MCF 10A (cell line): ENCODE results near the gene MACROH2A1. TPM values are rescaled to one million over a fixed set of nuclear protein-coding genes. Genes with fewer than 3 reads are reported as not detected.

Experiments
- BruUV-seq: library from RNA; stranded (reverse); fragments of 400-500 nt; replicated peaks from 2 replicates; lab custom pipeline; 2021; lab: Mats Ljungman, UMichigan
- CTCF ChIA-PET: fragments of 300-600 bp; sonication (Branson Sonifier 250); formaldehyde crosslinking; extraction: SDS; loops from one replicate; lab custom pipeline; 2021; ENCODE audit warnings: antibody characterized with exemption, inconsistent platforms; lab: Yijun Ruan, JAX
- POLR2A ChIA-PET: fragments of 300-600, 350-650 bp; sonication (Branson Sonifier 250); formaldehyde crosslinking; extraction: SDS; loops from one replicate; lab custom pipeline; 2020; ENCODE audit warnings: antibody characterized with exemption, inconsistent platforms; lab: Yijun Ruan, JAX
- DNase-seq: peaks from one replicate; pipeline ENCODE4 v3.0.0-alpha.2; 2018; ENCODE audit not compliant: unreplicated experiment
- H3K27ac Mint-ChIP-seq: one replicate; pipeline ENCODE4 v1.8.0; 2022; ENCODE audit warnings: mild to moderate bottlenecking, low read depth, mixed read lengths; ENCODE audit not compliant: unreplicated experiment
- H3K27me3 Mint-ChIP-seq: one replicate; pipeline ENCODE4 v1.8.0; 2022; ENCODE audit warnings: mixed read lengths; ENCODE audit not compliant: insufficient read depth, unreplicated experiment
- H3K36me3 Mint-ChIP-seq: one replicate; pipeline ENCODE4 v1.8.0; 2022; ENCODE audit warnings: mild to moderate bottlenecking, moderate library complexity, mixed read lengths; ENCODE audit not compliant: insufficient read depth, unreplicated experiment
- H3K4me1 Mint-ChIP-seq: one replicate; pipeline ENCODE4 v1.8.0; 2022; ENCODE audit warnings: mixed read lengths; ENCODE audit not compliant: insufficient read depth, unreplicated experiment
- H3K4me3 Mint-ChIP-seq: one replicate; pipeline ENCODE4 v1.8.0; 2022; ENCODE audit warnings: mild to moderate bottlenecking, moderate library complexity, mixed read lengths; ENCODE audit not compliant: unreplicated experiment
- H3K9me3 Mint-ChIP-seq: one replicate; pipeline ENCODE4 v1.8.0; 2022; ENCODE audit warnings: mixed read lengths; ENCODE audit not compliant: unreplicated experiment
- CTCF ChIP-seq: fragments of 200-600 bp; IDR thresholded peaks from one replicate; pipeline ENCODE4 v1.8.0; 2022; ENCODE audit warnings: antibody characterized with exemption, mild to moderate bottlenecking; ENCODE audit not compliant: unreplicated experiment
- intact Hi-C: fragments of 100-400 bp; cut with micrococcal nuclease; formaldehyde crosslinking; loops from 2 replicates; pipeline ENCODE4 v1.14.1; 2022
- total RNA-seq: library from RNA; stranded (reverse); gene quantifications from 2 replicates; pipeline ENCODE4 v1.2.3, GENCODE V29; 2022

The MACROH2A1 gene
- total RNA-seq, 1 experiment from 2014 or later = 306 TPM

- H3K9me3 Mint-ChIP-seq = no peaks in the 10 kb centered on the region
- no peak for DNase-seq
- CTCF ChIA-PET = interaction anchor here (0.9 to 7.6 kb wide), 5 partner anchors 10 to 117 kb away, joined by 3 to 60 read pairs (median 6); no protein-coding TSS in a partner anchor
- no peaks in the 10 kb centered on the region for H3K27me3 Mint-ChIP-seq
- intact Hi-C loops = no loop called here
- POLR2A ChIA-PET = no interaction called here
- TF ChIP-seq CTCF = no peak
- H3K27ac Mint-ChIP-seq = no peak overlapping the region
- no peak overlapping the region for H3K4me3 Mint-ChIP-seq
- H3K36me3 Mint-ChIP-seq = no peaks in the 10 kb centered on the region
- BruUV-seq = no TSS peak
- H3K4me1 Mint-ChIP-seq = peaks cover 10% of the 10 kb centered on the region
Measured at GRCh38 chr5:135435467-135436330, 36.7 kb upstream of the MACROH2A1 start.

DNA sequence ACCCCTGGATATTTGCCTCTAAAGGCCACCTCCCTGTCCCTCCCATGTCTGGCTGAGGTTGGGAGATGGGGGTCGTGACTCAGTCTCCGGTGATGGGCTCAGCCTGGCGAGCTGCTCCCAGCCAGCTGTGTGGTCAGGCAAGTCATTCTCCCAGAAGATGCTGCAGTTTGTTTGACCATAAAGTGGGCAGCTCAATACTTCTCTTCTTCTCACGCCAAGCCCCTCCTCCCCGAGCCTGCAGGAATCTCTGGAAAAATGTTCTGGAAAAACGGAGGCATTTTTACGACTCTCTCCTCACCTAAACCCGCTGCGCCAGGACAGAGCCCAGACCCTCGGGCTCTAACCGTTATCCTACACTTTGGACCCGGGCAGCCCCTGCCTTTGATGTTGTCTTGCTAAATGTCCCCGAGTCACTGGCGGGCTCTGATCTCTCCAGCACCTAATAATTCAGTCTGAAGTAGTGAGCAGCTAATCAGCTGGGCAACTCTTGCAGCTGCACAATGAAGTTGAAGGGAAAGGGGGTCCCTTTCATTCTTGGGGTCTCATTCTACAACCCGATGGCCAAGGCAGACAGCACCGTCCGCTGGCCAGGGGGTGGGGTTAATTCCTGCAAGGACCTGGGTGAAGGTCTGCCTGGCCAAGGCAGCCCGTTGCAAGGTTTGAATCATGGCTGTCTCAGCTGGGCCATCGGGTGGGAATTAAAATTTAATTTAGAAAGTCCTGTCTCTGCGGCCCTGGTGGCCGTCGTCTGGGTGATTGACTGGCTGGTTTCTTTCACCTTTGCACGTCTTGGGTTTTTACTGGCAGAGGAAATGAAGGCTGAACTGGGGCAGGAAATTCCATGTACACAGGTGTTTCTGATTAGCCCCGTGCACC lies 35.8 kb upstream of the MACROH2A1 start:
- H3K27me3 Mint-ChIP-seq = no peaks in the 10 kb centered on the region
- TF ChIP-seq CTCF = no peak
- POLR2A ChIA-PET = interaction anchor here (1.5 to 1.7 kb wide), 2 partner anchors 10 to 36 kb away, joined by 5 to 6 read pairs; partner anchors contain the start of gene MACROH2A1
- no peak overlapping the region for H3K27ac Mint-ChIP-seq
- no TSS peak for BruUV-seq
- CTCF ChIA-PET = interaction anchor here (0.8 to 3.0 kb wide), 3 partner anchors 10 to 131 kb away, joined by 3 to 17 read pairs (median 5); no protein-coding TSS in a partner anchor
- DNase-seq = no peak
- H3K4me3 Mint-ChIP-seq = no peak overlapping the region
- H3K4me1 Mint-ChIP-seq = peaks cover 10% of the 10 kb centered on the region
- H3K36me3 Mint-ChIP-seq = no peaks in the 10 kb centered on the region
- intact Hi-C loops = no loop called here
- no peaks in the 10 kb centered on the region for H3K9me3 Mint-ChIP-seq

DNA sequence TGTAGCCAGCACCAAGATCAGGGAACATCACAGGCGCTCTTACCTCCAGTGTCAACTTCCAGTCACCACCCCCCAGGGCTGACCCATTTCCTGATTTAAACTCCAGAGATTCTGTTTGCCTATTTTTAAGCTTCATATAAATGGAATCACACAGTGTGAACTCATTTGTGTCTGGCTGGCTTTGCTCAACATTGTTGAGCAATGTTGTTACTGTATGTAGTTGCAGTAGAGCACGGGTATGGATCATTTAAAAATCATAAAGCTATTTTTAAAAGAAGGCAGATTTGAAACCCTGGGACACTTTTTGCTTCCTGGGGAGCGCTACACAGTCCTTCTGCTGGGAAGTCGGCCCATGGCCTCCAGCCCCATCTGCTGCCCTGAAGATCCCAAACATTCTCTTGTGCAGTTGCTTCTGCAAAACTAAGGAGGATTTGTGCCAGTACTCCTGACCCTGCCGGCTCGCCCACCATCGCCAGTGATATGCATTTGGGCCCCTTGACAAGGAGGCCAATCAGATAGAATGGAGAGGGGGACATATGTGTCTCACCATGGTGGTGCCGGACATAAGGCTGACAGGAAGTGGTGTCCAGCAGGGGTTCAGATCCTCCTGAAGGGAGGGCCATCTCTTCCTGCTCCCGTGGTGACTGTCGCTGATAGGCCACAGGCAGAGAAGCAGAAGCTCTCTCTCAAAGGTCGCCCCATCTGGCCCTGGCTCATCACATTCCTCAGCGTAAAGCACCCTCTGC lies 34.8 kb upstream of the MACROH2A1 start:
- POLR2A ChIA-PET = interaction anchor here (1.2 to 1.7 kb wide), 3 partner anchors 9 to 35 kb away, joined by 3 to 6 read pairs (median 5); partner anchors contain the start of gene MACROH2A1
- Mint-ChIP-seq H3K9me3 (peaks cover under 1% of the 10 kb centered on the region), H3K36me3 (no peaks in the 10 kb centered on the region), H3K27me3 (no peaks in the 10 kb centered on the region), H3K4me3 (no peak overlapping the region), H3K4me1 (peaks cover 10% of the 10 kb centered on the region), H3K27ac (no peak overlapping the region)
- intact Hi-C loops = no loop called here
- no peak for DNase-seq
- CTCF ChIA-PET = interaction anchor here (0.7 to 3.0 kb wide), 4 partner anchors 9 to 236 kb away, joined by 3 to 17 read pairs (median 4); no protein-coding TSS in a partner anchor
- TF ChIP-seq CTCF = no peak
- no TSS peak for BruUV-seq
